BE2C (cell line): Measurements from ENCODE around the gene CYB561.

Experiments used
- DNase-seq: peaks from one replicate; pipeline ENCODE4 v3.0.0-alpha.2; 2020
- H3K27me3 ChIP-seq: fragments of 250-450 bp; sonication (Bioruptor Pico); 2 replicates; pipeline ENCODE4 v1.5.1; 2020; ENCODE audit warnings: mild to moderate bottlenecking
- H3K36me3 ChIP-seq: fragments of 250-450 bp; sonication (Bioruptor Pico); 2 replicates; pipeline ENCODE4 v1.5.1; 2020; ENCODE audit warnings: mild to moderate bottlenecking
- H3K4me1 ChIP-seq: fragments of 250-450 bp; sonication (Bioruptor Pico); 2 replicates; pipeline ENCODE4 v1.5.1; 2020
- H3K4me3 ChIP-seq: 2 replicates; pipeline ENCODE4 v1.5.1; 2011; ENCODE audit warnings: low read depth, low read length
- H3K9me3 ChIP-seq: fragments of 250-450 bp; sonication (Bioruptor Pico); 2 replicates; pipeline ENCODE4 v1.5.1; 2020
- CTCF ChIP-seq: IDR thresholded peaks from 2 replicates; pipeline ENCODE4 v1.5.1; 2012; ENCODE audit warnings: mild to moderate bottlenecking, low read depth, low read length

CYB561 gene

DNA sequence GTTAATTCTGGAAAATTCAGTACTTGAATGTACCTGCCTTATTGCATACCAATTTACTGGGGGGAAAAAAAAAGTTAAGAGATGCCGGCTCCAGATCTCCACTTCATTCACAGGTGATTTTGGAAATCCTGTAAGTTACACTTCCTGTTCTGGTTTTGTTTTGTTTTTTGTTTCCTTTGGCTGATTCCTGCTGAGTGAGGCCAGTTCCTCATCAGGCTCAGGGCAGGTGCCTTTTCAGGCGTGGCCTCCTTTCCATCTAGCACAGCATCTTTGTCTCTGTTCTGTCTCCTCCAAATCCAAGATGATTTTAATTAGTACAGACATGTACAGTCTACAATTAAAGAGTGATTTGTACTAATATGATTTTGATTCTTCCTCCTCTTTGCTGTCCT, 19.2 kb downstream of the CYB561 start:
- no peaks in the 10 kb centered on the region for H3K27me3 ChIP-seq
- H3K36me3 ChIP-seq = peaks cover 34% of the 10 kb centered on the region
- no peak overlapping the region for H3K4me3 ChIP-seq
- H3K9me3 ChIP-seq = no peaks in the 10 kb centered on the region
- DNase-seq = no peak
- no peak for TF ChIP-seq CTCF
- H3K4me1 ChIP-seq = peaks cover 39% of the 10 kb centered on the region

- H3K4me1 ChIP-seq = peaks cover 39% of the 10 kb centered on the region
- peaks cover 40% of the 10 kb centered on the region for H3K36me3 ChIP-seq
- no peak for DNase-seq
- peak; percentile 27 for TF ChIP-seq CTCF
- no peak overlapping the region for H3K4me3 ChIP-seq
- H3K9me3 ChIP-seq = no peaks in the 10 kb centered on the region
- H3K27me3 ChIP-seq = no peaks in the 10 kb centered on the region
Measured at GRCh38 chr17:63426041-63426916, 19.8 kb downstream of the CYB561 start.

GRCh38 chr17:63425483-63425882, 20.6 kb downstream of the CYB561 start:
- TF ChIP-seq CTCF = peak; percentile 99
- Histone ChIP-seq H3K9me3 (no peaks in the 10 kb centered on the region), H3K36me3 (peaks cover 48% of the 10 kb centered on the region), H3K4me3 (no peak overlapping the region), H3K27me3 (no peaks in the 10 kb centered on the region), H3K4me1 (peaks cover 35% of the 10 kb centered on the region)
- peak; percentile 93 for DNase-seq

GRCh38 chr17:63423963-63424362, 22.1 kb downstream of the CYB561 start:
- no peak for DNase-seq
- no peak for TF ChIP-seq CTCF
- no peaks in the 10 kb centered on the region for H3K9me3 ChIP-seq
- H3K4me1 ChIP-seq = peaks cover 35% of the 10 kb centered on the region
- peaks cover 51% of the 10 kb centered on the region for H3K36me3 ChIP-seq
- no peaks in the 10 kb centered on the region for H3K27me3 ChIP-seq
- no peak overlapping the region for H3K4me3 ChIP-seq

DNA sequence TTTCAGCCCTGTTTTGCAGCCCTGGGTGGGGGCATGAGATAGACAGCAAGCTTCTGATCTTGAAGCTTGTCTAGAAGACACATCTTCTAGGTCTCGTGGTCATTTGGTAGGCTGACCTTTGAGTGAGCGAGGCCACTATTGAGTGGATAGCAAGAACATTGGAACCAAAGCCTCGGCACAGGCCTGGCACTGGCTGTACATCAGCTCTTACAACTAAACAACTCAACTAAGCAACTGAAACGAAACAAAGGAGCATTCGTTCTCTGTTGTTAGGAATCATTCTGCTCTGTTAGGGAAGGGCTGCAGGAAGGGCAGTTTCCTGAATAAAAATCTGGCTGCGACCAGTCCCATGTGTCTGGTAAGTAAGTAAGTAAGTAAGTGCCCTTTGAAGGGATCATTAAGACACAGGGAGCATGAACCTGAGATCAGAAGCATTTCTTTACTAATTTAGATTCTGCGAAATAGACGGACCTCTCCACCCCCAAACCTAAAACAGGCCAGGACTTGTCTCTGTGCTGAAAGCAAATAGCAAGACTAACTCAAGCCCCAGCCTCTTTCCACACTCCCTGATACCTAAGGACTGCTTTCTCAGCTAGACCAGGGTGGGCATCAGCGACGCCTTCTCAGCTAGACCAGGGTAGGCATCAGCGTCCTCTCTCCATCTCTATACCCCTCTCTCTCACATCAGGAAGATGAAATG, 22.7 kb downstream of the CYB561 start:
- Histone ChIP-seq H3K27me3 (no peaks in the 10 kb centered on the region), H3K4me3 (no peak overlapping the region), H3K9me3 (no peaks in the 10 kb centered on the region), H3K4me1 (peaks cover 35% of the 10 kb centered on the region), H3K36me3 (peaks cover 54% of the 10 kb centered on the region)
- no peak for TF ChIP-seq CTCF
- no peak for DNase-seq
